Prostate gland (tissue), 2 donors: ENCODE measurements around the gene MRPL48.

Source experiments
- CTCF ChIP-seq, 4 experiments: fragments of 200-600 bp in 2 of 4; fragments of 450-650 bp in 2 of 4; sonication (generic) in 2 of 4; IDR thresholded peaks; 1 replicate in 3 of 4; 2 replicates in 1 of 4; pipeline ENCODE4 v1.5.1; 2016 to 2019; ENCODE audit warnings: antibody characterized with exemption in 4 of 4, mild to moderate bottlenecking in 2 of 4, moderate library complexity in 2 of 4
- POLR2A ChIP-seq: fragments of 450-650 bp; IDR thresholded peaks from one replicate; pipeline ENCODE4 v1.6.1; 2016; ENCODE audit warnings: antibody characterized with exemption, mild to moderate bottlenecking

GRCh38 chr11:73907191-73907590 lies 119.5 kb downstream of the MRPL48 start:
- TF ChIP-seq CTCF (IDR thresholded peaks at IDR 0.05): no peak
- TF ChIP-seq POLR2A: no peak
